Activated naive CD8-positive, alpha-beta T cell treated with anti-CD3 and anti-CD28 coated beads, Interleukin-2, amount 50 U/mL, for 16 hours (primary cell): ENCODE data around the gene ZNF573.
"Not testable (repeated sequence)": the region's sequence is repeated elsewhere in the genome, so short reads cannot be mapped to it uniquely, and the experiment has no call there.

Source experiments
- DNase-seq: peaks from one replicate; pipeline ENCODE4 v3.0.0-alpha.2; 2020; ENCODE audit warnings: low read depth, low spot score

The ZNF573 gene

DNA sequence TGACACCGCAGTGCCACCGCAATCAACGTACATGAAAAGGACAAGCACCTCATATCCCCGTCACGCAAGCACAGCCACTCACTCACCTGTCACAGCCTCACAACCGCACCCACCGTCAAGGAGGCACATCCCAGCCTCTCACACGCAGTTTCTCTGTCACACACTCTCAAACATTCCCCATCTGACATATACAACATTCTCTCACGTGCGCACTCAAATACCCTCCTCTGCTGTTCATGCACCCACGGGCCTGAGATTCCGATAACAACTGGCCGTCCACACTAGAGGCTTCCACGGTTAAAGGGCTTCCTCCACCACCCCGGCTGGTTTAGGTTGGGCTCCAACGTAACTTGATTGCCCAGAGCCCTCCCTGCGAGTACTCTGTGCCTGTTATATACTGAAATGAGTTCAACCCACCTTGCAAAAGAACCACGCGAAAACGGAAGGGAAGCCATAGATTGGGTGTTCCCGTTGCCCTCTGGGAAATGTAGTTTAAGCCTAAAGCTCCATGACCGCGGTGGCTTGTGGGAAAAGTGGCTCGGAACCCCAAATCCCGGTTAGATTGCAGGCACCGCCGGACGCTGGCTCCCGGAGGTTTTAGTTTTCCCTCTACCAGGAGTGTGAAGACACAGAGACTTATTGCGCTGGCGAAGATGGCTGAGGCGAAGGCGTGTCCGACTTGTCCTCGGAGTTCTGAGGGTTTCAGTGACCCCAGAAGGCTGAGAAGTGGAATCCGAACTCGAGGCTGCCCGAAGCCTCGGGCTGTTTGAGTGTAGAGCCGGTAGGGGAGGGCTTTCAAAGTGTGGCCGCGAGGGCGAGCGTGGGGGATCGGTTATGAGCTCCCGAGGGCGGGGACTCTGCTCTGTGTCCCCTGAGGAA lies at the start of gene ZNF573:
Gene ZNF573 (minus strand): TSS at position 460 of the 879 bp plus-strand sequence. CDS start 5,857 bp downstream, outside the sequence.
- DNase-seq = peak; percentile 56

DNA sequence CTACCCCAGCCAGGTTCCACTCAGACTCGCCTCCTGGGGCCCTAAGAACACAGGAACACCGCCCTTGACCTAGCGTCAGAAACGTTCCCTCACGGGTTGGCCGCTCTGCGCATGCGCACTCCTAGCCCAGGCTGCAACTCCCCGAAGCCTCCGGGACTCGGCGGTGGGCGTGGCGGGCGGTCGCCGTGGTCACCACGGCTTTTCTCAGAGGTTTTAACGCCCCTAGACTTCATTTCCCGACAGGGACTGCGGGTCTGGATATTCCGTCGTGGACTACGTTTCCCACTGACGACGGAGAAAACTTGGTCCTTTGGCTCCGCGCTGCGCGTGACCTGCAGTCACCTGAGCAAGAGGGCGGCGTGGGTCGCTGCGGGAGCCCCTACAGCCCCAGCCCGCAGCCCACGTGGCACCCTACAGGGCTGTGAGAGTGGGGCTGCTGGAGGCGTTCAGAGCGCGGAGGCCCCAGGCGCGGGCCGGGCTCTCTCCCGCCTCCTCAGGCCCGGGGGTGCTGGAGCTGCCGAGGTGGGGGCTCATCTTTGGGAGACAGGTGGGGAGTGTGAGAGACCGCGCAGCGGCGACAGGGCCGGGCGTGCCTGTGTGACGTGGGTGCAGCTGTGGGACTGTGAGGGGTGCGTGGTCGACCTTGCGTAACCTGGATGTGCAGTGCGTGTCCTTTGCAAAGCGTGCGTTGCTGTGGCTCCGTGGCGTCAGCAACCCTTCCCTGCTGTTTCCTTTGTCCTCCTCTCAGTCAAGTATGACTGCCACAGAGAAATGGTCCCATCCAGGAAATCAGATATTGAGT lies 38.0 kb upstream of the ZNF573 start:
- no peak for DNase-seq

- not testable (repeated sequence) for DNase-seq
Observed at GRCh38 chr19:37815611-37816010, 36.2 kb upstream of the ZNF573 start.

- no peak for DNase-seq
Observed at GRCh38 chr19:37813340-37813739, 34.0 kb upstream of the ZNF573 start.

DNA sequence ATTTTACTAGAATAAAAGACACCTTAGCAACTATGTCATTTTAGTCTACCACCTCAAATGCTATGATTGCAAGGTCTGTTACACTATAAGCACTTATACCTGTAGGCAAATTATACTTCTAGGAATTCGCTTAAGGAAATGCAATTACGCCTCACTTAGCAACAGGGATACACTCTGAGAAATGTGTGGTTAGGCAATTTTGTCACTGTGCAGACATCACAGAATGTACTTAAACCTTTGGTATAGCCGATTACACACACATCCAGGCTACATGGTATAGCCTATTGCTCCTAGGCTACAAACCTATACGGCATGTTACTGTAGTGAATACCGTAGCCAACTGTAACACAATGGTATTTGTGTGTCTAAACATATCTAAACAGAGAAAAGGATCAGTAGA lies 30.0 kb upstream of the ZNF573 start:
- no peak for DNase-seq

GRCh38 chr19:37803249-37803840 lies 24.0 kb upstream of the ZNF573 start:
- no peak for DNase-seq

GRCh38 chr19:37790244-37790925 lies 11.0 kb upstream of the ZNF573 start:
- DNase-seq = no peak

GRCh38 chr19:37778613-37779126 lies 716 bp downstream of the ZNF573 start:
- DNase-seq = no peak

GRCh38 chr19:37770985-37771384 lies 8.4 kb downstream of the ZNF573 start:
- no peak for DNase-seq

DNA sequence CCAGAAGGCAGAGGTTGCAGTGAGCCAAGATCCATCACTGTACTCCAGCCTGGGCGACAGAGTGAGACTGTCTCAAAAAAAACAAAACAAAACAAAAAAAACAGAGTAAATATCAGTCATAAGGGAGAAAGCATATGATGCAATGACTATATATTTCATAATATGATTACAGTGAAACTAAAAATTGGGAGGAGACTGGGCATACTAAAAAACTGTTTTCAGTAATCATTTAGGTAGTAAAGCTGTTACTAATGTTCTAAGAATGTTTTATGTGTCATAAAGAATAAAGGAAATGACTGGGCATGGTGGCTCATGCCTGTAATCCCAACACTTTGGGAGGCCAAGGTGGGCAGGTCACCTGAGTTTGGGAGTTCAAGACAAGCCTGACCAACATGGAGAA lies 15.9 kb downstream of the ZNF573 start:
- no peak for DNase-seq

DNA sequence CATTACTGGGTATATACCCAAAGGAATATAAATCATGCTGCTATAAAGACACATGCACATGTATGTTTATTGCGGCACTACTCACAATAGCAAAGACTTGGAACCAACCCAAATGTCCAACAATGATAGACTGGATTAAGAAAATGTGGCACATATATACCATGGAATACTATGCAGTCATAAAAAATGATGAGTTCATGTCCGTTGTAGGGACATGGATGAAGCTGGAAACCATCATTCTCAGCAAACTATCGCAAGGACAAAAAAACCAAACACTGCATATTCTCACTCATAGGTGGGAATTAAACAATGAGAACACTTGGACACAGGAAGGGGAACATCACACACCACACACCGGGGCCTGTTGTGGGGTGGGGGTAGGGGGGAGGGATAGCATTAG lies 21.7 kb downstream of the ZNF573 start:
- not testable (repeated sequence) for DNase-seq

DNA sequence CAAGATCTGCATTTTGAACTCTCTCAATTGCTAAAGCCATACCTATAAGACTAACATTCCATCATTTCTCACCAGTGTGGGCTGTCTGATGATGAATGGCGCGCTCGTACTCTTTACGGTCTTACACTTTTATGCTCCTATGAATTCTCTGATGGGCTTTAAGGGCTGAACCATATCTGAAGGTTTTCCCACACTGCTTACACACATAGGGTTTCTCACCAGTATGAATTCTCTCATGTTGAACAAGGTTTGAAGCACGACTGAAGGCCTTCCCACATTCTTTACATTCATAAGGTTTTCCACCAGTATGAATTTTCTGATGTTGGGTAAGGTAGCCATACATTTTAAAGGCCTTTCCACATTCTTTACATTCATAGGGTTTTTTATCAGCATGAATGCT lies 41.0 kb downstream of the ZNF573 start:
- no peak for DNase-seq

DNA sequence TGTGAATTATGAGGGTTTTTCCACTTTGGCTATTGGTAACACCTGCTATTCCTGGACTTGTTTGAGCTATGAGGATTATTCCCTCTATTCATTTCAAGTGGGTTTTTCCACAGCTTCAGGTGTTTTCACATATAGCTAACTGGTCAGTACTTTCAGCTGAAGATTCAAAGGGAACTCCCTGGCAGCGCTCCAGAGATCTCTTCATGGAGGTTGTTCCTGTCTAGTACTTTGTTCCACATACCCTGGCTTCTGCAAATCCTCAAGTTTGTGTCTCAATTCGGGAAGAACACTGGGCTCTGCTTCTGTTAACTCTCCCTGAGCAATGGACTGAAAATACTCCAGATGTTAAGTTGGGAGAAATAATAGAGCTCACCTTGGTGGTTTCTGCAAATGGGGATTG lies 54.2 kb downstream of the ZNF573 start:
- DNase-seq = no peak

- DNase-seq = no peak
Observed at GRCh38 chr19:37719927-37720265, 59.5 kb downstream of the ZNF573 start.

DNA sequence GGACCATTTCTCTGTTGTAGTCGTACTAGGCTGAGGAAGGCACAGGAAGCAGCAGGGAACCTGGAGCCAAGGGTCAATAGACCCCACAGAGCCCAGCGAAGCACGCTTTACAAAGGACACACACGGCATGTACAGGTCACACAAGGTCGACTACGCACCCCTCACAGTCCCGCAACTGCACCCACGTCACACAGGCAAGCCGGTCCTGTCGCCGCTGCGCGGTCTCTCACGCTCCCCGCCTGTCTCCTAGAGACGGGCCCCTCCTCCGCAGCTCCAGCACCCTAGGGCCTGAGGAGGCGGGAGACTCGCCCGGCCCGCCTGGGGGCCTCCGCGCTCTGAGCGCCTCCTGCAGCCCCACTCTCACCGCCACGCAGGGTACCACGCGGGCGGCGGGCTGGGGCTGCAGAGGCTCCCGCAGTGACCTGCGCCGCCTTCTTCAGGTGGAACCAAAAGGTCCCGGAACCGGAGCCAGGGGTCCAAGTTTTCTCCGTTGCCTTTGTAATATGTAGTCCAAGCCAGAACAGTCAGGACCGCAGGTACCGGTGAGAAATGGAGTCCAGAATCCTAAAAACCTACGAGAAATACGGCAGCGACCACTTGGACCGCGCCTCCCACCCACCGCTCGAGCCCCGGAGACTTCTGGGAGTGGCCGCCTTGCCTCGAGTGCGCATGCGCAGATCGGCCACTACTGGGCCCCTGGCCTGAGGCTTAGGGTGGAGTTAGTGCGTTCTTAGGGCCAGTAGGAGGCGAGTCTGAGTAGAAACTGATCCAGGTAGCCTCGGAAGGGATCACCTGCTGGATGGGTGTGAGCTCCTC lies 60.1 kb downstream of the ZNF573 start, which contains the start of gene ZNF607:
Gene ZNF607 (minus strand): TSS at position 651 of the 816 bp plus-strand sequence. CDS start 8,143 bp downstream, outside the sequence.
- peak; percentile 51 for DNase-seq

GRCh38 chr19:37718304-37718703 lies 61.1 kb downstream of the ZNF573 start:
- DNase-seq = no peak

DNA sequence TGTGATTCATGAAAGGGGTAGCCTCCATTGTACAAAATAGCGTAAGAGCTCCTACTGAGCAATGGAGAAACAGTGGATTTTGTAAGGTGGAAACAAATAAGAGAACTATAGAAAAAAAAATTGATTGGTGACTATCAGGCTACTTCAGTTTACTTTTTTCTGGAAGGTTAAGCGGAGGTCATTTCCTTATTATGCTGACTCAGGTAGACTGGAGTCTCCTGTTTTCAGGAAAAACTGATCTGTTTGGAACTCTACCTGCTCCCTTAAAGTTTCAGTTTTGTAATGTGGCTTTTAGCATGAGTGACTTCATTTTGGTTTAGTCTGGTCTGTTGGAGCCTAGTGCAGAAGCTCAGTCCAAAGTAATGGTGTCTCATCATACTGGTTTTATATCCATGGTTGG lies 63.2 kb downstream of the ZNF573 start:
- no peak for DNase-seq

DNA sequence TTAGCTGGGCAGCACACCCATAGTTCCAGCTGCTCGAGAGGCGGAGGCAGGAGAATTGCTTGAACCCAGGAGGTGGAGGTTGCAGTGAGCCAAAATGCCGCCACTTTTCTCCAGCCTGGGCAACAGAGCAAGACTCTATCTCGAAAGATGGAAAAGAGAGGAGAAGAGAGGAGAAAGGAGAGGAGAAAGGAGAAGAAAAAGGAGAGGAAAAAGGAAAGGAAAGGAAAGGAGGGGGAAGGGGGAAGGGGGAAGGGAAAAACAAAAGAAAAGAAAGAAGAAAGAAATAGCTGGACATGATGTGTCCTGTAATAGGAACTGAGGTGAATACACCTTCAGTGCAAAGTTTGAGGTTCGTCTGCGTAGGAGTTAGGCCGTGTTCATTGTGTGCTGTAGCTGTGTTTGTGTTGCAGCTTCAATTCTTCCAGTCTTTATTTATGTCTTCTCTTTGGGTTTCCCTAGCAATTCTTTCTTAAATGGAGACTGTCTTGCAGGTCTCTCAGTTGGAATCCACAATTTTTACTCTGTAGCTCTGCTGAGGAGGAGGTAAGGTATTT lies 73.3 kb downstream of the ZNF573 start:
- no peak for DNase-seq

GRCh38 chr19:37699057-37699456 lies 80.3 kb downstream of the ZNF573 start:
- DNase-seq = no peak

DNA sequence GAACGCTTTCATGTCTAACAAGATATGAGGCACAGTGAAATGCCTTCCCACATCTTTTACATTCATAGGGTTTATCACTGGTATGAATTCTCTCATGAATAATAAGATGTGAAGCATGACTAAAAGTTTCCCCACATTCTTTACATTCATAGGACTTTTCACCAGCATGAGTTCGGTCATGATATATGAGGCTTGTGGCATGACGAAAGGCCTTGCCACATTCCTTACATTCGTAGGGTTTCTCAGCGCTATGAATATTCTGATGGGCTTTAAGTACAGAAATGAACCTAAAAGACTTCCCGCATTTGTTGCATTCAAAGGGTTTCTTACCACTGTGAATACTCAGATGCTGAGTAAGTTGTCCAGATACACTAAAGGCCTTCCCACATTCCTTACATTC lies 81.2 kb downstream of the ZNF573 start:
- DNase-seq = no peak
